Activated CD4-positive, alpha-beta T cell treated with anti-CD3 and anti-CD28 coated beads, Interleukin-2, amount 50 U/mL, for 16 hours (primary cell): Measurements from ENCODE around the gene MPLKIP.
"Not testable (repeated sequence)": the region's sequence is repeated elsewhere in the genome, so short reads cannot be mapped to it uniquely, and the experiment has no call there.

ENCODE experiments used
- DNase-seq: peaks from one replicate; pipeline ENCODE4 v3.0.0-alpha.2; 2020

The MPLKIP gene

DNA sequence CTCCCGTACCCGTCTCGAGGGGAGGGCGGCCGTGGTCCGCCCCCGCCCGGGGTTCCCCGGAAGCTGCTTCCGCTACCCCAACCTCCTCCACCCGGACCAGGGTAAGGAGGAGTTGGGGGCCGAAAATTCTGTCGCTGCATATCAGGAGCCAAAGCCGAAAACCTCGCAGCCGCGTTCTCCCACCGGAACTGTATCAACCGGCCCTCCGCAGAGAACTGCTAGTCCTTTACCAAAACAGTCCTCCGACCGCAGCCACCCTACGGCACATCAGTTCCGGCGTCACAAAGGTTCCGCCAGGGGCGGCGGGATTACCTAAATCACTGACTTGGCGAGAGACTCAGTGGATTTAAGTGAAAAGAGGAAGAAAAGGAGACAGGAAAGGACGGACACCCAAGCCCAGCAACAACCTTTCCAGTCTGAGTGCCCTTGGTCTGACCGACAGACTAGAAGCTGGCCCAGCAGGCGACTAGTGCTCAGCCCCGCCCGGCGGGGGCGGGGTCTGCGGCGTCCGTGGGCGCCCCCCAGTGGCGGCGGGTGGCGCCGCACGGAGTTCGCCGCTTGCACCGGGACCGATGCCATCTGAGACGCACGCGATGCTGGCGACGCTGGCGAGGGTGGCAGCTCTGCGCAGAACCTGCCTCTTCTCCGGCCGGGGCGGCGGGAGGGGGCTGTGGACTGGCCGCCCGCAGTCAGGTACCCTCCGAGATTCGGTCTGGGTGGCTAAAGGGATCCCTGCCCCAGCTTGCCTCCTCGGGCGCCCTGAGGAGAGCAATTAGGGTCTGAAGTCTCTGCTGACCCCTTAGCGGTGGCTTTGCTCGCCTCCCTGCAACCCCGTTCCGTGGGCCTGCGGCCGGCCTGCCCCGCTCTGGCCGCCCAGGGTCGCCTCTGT is at the start of gene MPLKIP, which contains the start of gene SUGCT:
TSS of gene MPLKIP (minus strand) at position 195 of the 889 bp plus-strand sequence. CDS start at position 140, 55 bp downstream.
TSS of gene SUGCT (plus strand) at position 578 of the 889 bp plus-strand sequence.
- peak; percentile 85 for DNase-seq

DNA sequence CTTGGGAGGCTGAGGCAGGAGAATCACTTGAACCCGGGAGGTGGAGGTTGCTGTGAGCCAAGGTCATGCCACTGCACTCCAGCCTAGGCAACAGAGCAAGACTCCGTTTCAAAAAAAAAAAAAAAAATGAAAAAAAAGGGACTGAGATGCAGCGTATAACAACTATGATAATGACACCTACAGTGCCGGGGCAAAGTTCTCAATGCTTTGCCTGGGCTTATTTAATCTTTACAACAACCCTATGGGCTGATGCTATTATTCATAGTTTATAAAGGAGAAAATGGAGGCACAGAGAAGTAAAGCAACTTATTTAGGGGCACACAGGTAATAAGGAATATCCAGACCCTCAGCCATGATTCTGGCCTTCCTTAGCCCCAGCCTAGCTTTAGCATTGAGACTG is 48.0 kb upstream of the MPLKIP start:
- no peak for DNase-seq

DNA sequence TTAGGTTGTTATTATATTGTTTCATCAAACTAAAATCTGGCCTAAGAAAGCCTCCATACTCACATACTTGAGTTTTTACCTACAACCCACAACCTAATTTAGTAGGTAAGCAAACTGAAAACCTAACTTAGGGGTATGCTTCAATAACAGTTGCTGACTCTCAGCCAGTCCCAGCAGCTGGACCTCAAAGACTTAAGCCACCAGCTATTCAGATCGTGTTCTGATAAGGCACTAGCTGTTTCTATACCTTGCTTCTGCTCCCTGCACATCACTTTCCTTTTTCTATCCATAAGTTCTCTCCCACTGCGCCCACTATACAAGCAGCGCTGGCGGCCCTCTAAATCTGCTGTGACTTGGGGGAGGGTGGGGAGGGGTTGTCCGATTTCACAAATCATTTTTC is 42.6 kb upstream of the MPLKIP start:
- DNase-seq = no peak

DNA sequence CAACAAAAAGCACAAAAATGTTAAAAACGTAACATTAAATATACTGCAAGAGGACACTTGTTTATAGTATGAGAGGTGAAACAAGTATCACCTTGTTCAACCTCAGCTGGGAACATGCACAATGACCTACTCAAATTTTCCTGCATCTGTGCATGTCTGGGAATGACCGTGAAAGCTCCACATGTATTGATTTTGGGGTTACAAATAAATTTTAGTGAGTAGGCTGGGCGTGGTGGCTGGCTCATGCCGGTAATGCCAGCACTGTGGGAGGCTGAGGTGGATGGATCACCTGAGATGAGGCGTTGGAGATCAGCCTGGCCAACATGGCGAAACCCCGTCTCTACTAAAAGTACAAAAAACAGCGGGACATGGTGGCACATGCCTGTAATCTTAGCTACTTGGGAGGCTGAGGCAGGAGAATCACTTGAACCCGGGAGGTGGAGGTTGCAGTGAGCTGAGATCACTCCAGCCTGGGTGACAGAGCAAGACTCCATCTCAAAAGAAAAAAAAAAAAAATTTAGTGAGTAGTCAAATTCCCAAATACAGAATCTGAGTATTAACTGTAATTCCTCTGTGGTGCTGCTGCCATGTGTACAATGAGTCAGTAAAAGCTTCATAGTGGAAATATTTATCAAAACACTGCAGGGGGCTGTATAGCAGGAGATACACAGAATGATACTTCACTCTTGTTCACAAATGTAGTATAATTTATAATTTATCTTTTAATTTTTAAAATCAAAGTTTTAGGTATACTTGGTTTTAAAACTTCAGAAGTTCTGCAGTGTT is 41.5 kb upstream of the MPLKIP start:
- DNase-seq = no peak

DNA sequence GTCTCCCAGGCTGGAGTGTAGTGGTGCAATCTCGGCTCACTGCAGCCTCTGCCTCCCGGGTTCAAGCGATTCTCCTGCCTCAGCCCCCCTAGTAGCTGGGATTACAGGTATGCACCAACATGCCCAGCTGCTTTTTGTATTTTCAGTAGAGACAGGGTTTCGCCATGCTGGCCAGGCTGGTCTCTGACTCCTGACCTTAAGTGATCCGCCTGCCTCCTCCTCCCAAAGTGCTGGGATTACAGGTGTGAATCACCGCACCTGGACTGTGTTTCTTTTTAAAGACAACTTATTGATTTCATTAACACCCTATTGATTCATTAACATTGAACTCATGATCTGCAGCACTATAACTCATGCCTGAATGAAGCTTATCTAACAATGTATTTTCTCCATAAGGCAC is 40.8 kb upstream of the MPLKIP start:
- not testable (repeated sequence) for DNase-seq

DNA sequence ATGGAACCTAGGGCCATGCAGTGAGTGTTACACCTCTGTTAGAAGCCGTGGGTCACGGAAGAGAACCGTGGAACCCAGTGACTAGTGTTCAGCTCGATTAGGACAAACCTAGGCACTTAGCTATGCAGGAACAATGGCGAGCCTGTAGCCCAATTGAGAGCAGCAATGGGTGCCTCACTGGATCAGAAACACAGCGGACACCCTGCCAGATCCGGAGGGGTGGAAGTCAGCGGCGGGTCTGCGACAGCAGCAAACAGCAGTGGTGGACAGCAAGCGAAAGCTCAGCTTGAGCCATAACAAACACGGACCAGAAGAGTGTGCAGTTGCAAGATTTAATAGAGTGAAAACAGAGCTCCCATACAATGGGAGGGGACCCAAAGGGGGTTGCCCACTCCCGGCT is 38.7 kb upstream of the MPLKIP start:
- not testable (repeated sequence) for DNase-seq

DNA sequence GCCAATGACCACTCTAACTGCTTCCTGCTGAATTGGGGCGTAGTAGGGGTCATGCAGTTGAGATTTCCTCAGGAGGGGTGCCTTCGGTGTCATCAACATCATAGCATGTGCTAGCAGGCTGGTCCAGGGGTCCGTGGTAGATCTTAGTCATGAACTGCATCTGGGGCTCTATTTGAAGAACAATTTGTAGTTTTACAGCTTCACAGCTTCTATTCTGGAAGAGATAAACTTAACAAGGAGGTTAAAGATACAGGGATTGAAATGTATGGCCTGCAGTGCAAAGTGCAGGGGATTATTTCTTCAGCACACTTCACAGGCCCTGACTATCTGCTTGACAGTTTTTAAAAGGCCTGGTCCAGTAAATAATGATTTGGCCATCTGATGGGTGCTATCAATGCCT is 33.8 kb upstream of the MPLKIP start:
- DNase-seq = not testable (repeated sequence)

DNA sequence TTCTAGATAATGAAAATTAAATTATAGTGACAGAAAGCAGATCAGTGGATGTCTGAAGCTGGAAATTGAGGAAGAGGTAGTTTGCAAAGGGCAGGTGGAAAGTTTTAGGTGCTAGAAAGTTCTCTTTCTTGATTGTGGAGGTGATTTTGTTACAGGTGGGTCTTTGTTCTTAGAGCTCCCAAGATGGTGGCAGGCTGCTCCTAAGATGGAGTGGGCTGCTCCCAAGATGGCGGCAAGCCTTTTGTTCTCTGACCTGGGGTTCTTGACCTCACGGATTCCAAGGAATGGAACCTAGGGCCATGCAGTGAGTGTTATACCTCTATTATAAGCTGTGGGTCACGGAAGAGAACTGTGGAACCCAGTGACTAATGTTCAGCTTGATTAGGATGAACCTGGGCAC is 32.9 kb upstream of the MPLKIP start:
- DNase-seq = no peak

DNA sequence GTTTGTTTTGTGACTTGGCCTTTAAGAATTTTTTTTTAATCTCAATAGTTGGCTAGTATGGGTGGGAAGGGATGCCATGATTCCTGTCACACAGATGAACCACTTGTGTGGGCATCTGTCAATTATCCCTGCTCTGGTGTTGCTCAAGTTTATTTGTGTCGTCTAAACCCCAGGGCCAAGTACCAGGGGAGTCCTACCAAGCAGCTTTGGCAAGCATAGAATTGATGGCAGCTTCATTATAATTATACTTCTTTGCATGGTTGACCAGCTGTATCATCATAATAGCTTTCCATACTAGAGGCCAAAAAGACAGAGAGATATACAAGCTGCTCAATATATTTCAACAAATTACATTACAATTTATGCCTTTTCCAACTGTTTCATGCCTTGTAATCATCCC is 30.8 kb upstream of the MPLKIP start:
- no peak for DNase-seq

DNA sequence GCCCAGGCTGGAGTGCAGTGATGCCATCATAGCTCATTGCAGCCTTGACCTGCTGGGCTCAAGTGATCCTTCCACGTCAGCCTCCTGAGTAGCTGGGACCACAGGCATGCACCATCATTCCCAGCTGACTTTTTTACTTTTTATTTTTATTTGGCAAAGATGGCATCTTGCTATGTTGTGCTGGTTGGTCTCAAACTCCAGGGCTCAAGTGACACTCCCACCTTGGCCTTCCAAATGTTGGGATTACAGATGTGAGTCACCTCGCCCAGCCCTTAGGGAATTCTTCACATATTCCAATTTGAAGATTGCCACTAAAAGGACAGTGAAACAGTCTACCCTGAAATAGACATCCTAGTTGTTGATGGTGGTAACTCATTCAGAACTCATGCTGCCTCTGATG is 28.1 kb upstream of the MPLKIP start:
- no peak for DNase-seq

DNA sequence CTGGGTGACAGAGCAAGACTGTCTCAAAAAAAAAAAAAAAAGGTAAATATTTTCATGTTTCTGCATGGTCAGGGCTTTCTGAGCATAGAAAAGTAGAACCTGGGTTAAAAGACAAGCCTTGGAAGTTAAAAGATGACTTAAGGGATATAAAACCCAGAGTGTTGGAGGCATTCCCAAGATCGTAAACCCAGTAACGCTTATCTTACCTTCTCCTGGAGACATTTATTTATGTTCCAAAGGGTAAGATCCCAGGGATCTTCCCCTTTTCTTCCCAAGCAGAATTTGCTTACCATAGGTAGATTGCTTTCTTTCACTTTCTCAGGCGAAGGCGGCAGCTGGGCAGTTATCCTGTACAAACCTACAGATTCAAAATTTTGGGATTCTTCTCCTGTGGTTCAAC is 22.6 kb upstream of the MPLKIP start:
- DNase-seq = no peak

DNA sequence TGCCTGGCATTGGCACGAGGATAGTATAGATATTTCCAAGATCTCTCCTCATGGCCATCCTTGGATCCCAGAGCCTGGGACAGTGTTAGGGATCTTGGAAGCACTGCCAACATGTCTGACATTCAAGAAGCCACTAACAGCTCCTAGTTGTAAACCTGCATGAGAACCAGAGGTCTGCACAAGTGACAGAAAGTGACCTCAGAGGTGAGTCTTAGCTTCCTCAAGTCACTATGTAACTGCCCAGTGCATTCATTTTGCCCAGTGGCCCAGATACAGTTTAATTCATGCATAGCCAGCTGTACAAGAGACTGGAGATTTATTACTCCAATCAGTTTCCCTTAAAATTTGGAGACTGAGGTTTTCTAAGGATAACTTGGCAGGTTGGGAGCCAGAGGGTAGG is 17.1 kb upstream of the MPLKIP start:
- DNase-seq = no peak

DNA sequence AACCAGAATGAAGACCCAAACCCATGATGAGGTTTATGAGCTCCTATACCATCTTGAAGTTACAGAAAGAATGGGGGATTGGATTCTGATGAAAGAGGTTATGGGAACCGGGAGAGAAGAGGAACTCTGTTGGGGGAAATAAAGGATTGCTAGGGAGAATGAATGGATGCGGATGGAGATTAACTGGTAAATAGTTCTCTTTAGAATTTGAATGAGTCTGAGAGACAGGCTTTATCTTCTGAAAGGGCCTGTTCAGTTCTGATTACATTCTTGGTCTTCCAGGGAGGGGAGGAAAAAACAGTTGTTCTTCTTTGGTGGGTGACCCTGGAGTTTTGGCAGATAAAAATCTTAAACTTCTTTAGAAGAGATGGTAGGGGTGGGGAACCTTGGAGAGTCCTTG is 14.2 kb upstream of the MPLKIP start:
- no peak for DNase-seq

DNA sequence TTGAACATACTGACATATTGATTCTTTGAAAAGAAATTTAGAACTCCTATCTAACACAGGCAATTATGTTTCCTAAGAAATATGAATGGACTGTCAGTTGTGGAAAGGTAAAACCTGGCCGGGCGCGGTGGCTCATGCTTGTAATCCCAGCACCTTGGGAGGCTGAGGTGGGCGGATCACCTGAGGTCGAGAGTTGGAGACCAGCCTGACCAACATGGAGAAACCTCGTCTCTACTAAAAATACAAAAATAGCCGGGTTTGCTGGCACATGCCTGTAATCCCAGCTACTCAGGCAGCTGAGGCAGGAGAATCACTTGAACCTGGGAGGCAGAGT is 13.8 kb upstream of the MPLKIP start:
- not testable (repeated sequence) for DNase-seq

DNA sequence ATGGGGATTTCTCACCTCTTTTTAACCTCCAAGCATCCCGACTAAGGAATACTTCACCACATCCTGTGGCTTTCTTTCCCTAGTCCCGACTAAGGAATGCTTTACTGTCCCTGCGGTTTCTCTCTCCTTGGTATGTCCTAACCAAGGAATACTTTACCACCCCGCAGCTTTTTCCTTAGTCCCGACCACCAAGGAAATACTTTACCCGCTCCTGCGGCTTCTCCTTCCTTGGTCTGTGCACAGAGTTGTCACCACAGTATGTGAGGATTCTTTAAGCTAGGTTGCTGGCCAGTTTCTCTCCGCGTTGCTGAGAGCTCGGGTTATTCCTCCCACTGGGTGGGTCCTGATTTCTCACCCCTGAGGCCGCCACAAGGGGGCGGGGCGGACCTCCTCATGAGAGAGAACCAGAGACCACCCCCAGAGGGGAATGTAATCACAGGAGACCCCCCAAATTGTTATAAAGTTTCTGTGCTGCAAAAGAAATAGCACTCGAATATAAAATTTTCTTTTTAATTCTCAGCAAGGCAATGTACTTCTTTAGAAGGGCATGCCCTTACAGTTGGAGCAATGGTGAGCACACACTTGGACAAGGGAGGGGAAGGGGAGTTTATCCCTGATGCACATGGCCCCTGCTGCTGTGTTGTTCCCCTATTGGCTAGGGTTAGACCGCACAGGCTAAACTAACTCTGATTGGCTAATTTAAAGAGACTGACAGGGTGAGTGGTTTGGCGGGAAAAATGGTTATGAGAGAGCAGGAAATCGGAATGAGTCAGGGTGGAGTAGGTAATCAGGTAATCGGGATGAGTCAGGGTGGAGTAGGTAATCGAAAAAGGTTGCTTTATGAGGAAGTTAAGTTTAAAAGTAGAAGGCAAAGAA is 13.2 kb upstream of the MPLKIP start:
- DNase-seq = peak; percentile 3

DNA sequence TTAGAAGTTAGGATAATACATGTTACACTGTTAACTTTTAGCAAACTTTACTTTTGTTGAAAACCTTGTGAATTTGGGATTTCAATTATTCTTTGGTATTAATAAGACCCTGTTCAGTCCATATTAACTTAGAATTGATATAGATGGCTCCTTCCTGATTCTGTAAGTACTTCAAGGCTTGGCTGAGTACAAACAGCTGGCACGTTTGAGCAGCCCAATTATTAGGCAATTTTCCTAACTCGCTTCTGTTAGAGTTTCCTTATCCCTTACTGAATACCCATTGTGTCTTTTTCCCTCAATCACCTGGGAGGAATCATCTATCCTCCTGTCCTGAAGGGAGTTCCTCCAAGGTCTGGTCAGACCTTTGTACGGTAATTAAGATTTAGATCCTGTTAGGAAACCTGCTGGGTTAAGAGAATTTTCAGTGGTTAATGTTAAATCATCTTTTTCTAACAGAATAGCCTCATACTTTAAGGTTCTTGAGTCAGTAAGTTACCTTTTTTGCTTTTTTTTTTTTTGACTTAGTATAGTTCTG is 11.2 kb upstream of the MPLKIP start:
- not testable (repeated sequence) for DNase-seq

DNA sequence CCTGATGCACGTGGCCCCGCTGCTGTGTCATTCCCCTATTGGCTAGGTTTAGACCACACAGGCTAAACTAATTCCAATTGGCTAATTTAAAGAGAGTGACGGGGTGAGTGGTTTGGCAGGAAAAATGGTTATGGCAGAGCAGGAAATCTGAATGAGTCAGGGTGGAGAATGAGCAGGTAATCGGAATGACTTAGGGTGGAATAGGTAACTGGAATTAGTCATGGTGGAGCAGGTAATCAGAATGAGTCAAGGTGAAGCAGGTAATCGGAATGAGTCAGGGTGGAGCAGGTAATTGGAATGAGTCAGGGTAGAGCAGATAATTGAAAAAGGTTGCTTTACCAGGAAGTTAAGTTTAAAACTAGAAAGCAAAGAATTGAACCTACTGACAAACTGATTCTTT is 7.5 kb upstream of the MPLKIP start:
- not testable (repeated sequence) for DNase-seq

DNA sequence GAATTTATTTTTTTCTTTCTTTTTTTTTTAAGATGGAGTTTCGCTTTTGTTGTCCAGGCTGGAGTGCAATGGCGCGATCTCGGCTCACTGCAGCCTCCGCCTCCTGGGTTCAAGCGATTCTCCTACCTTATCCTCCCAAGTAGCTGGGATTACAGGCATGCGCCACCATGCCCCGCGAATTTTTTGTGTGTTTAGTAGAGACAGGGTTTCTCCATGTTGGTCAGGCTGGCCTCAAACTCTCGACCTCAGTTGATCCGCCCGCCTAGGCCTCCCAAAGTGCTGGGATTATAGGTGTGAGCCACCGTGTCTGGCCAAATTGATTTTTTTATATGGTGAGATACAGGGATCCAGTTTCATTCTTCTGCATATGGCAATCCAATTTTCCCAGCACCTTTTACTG is 5.5 kb upstream of the MPLKIP start:
- DNase-seq = not testable (repeated sequence)

DNA sequence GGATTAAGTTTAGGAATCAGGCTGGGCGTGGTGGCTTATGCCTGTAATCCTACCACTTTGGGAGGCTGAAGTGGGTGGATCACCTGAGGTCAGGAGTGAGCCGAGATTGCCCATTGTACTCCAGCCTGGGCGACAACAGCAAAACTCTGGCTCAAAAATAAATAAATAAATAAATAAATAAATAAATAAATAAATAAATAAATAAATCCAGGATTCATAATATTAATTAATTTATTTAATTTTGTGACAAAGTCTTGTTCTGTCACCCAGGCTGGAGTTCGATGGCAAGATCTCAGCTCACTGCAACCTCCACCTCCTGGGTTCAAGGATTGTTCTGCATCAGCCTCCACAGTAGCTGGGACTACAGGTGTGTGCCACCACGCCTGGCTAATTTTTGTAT is 4.6 kb upstream of the MPLKIP start:
- DNase-seq = no peak

DNA sequence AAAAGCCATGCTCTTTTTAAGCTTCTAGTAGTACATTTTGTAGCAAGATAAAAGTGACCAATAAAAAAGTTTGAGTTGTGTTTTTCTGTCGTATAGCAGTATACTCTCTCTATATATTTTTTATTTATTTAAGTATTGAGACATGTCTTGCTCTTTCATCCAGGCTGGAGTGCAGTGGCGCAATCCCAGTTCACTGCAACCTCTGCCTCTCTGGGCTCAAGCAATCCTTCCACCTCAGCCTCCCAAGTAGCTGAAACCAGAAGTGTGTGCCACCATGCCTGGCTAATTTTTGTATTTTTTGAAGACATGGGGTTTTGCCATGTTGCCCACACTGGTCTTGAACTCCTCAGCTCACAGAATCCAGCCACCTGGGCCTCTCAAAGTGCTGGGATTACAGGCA is 3.1 kb upstream of the MPLKIP start:
- no peak for DNase-seq

DNA sequence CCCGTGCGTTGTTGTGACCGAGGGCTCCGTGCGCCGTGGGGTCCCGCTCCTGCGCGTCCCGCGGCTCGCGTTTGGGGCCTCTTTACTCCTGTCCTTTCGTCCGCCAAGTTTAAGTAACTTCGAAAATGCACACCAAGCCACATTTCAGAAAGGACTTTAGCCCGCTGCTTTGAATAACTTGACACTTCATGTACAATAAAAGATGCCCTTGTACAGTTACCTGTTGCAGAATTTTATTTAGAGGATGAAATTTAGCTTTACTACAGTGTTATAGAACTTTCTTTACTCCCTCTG is 842 bp upstream of the MPLKIP start:
- DNase-seq = no peak

DNA sequence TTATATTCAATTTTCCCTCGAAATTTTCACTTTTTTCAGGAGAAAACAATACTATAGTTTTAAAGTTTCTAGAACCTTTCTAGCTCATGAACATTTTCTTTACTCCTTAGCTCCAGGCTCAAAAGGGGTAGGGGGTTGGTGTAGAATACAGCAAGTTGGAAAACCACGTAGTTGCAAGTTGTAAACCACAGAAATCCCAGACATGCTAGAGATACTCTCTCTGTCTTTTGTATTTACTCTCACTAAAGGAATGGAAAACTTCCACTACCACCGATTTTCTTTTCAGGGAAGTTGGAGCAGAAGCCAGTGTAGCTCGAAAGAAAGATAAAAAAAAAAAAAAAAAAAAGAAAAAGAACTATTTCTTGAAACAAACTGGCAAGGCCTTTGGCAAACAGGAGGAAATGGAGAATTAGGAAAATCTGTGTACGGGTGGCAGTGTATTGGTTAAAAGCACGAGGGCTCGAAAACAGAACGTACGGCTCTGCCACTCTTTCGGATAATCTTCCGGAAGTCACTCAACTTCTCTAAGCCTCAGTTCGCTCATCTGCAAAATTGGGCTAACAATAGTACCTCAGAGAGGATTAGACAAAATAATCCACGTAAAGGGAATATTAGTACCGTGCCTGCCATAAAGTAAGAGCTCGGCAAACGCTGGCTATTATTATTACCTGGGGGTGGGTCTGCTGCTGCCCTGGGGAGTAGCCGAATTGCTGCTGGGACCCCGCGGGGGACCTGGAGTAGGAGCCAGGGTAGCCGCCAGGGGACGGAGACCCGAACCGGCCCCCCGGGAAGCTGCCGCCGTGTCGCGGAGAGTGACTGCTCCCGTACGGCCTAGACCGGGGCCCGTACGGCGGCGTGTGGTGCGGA is 628 bp downstream of the MPLKIP start:
- peak; percentile 16 for DNase-seq
